ENCODE data around the gene TRIP12. TPM values are rescaled to one million over a fixed set of nuclear protein-coding genes. Genes with fewer than 3 reads are reported as not detected.

TRIP12 gene
- total and polyA plus RNA-seq, 4 donors: 18.6 to 358 (median 118) TPM

GRCh38 chr2:229899604-229900003 is 22.2 kb downstream of the TRIP12 start:
- TF ChIP-seq CTCF (IDR thresholded peaks at IDR 0.05; ENCODE audit: control extremely low read depth, extremely low read depth): no peak
- Histone ChIP-seq H3K9me3 (ENCODE audit: control insufficient read depth in 4 of 4, insufficient read depth in 3 of 4, low read length in 3 of 4) (no peaks in the 10 kb centered on the region), H3K36me3 (ENCODE audit: control insufficient read depth in 4 of 4, insufficient read depth in 4 of 4, low read length in 4 of 4) (peaks cover 0 to 5% (median 2%) of the 10 kb centered on the region in 4 donors), H3K4me3 (no peak overlapping the region), H3K27ac (ENCODE audit: low read depth in 1 of 2, low read length in 1 of 2) (no peak overlapping the region), H3K4me1 (ENCODE audit: control insufficient read depth in 5 of 5, insufficient read depth in 5 of 5, low read length in 5 of 5) (peaks cover 0 to 25% (median 0%) of the 10 kb centered on the region in 5 donors), H3K9ac (ENCODE audit: insufficient read depth in 1 of 2, low read length in 2 of 2) (no peak overlapping the region), H3K27me3 (ENCODE audit: control insufficient read depth in 3 of 3, insufficient read depth in 3 of 3, low read length in 2 of 3) (no peaks in the 10 kb centered on the region)
- 91 to 95% methylated on average over 3 of the region's 3 CpGs for WGBS, 2 donors
- no peak for ATAC-seq (ENCODE audit: insufficient read depth, low FRiP score)
- no peak for DNase-seq

GRCh38 chr2:229896857-229897256 is 25.0 kb downstream of the TRIP12 start:
- TF ChIP-seq CTCF (IDR thresholded peaks at IDR 0.05; ENCODE audit: control extremely low read depth, extremely low read depth): no peak
- 31 to 38% methylated on average over 1 of the region's 1 CpG for WGBS, 2 donors
- Histone ChIP-seq H3K27ac (ENCODE audit: low read depth in 1 of 2, low read length in 1 of 2) (no peak overlapping the region), H3K4me3 (no peak overlapping the region), H3K9ac (ENCODE audit: insufficient read depth in 1 of 2, low read length in 2 of 2) (no peak overlapping the region), H3K9me3 (ENCODE audit: control insufficient read depth in 4 of 4, insufficient read depth in 3 of 4, low read length in 3 of 4) (no peaks in the 10 kb centered on the region), H3K27me3 (ENCODE audit: control insufficient read depth in 3 of 3, insufficient read depth in 3 of 3, low read length in 2 of 3) (no peaks in the 10 kb centered on the region), H3K4me1 (ENCODE audit: control insufficient read depth in 5 of 5, insufficient read depth in 5 of 5, low read length in 5 of 5) (peaks cover 0 to 23% (median 0%) of the 10 kb centered on the region in 5 donors), H3K36me3 (ENCODE audit: control insufficient read depth in 4 of 4, insufficient read depth in 4 of 4, low read length in 4 of 4) (peaks cover 0 to 4% (median under 1%) of the 10 kb centered on the region in 4 donors)
- DNase-seq: no peak
- ATAC-seq (ENCODE audit: insufficient read depth, low FRiP score): no peak

- Histone ChIP-seq H3K27ac (ENCODE audit: low read depth in 1 of 2, low read length in 1 of 2) (no peak overlapping the region), H3K4me3 (no peak overlapping the region), H3K36me3 (ENCODE audit: control insufficient read depth in 4 of 4, insufficient read depth in 4 of 4, low read length in 4 of 4) (peaks cover 0 to 3% (median 0%) of the 10 kb centered on the region in 4 donors), H3K9me3 (ENCODE audit: control insufficient read depth in 4 of 4, insufficient read depth in 3 of 4, low read length in 3 of 4) (no peaks in the 10 kb centered on the region), H3K9ac (ENCODE audit: insufficient read depth in 1 of 2, low read length in 2 of 2) (no peak overlapping the region), H3K27me3 (ENCODE audit: control insufficient read depth in 3 of 3, insufficient read depth in 3 of 3, low read length in 2 of 3) (no peaks in the 10 kb centered on the region), H3K4me1 (ENCODE audit: control insufficient read depth in 5 of 5, insufficient read depth in 5 of 5, low read length in 5 of 5) (peaks cover 0 to 18% (median 0%) of the 10 kb centered on the region in 5 donors)
- DNase-seq: no peak
- no peak for TF ChIP-seq CTCF (IDR thresholded peaks at IDR 0.05; ENCODE audit: control extremely low read depth, extremely low read depth)
- 92 to 100% methylated on average over 2 of the region's 2 CpGs for WGBS, 2 donors
- no peak for ATAC-seq (ENCODE audit: insufficient read depth, low FRiP score)
Observed at GRCh38 chr2:229889023-229889422, 32.8 kb downstream of the TRIP12 start.

GRCh38 chr2:229888031-229888430 is 33.8 kb downstream of the TRIP12 start:
- TF ChIP-seq CTCF (IDR thresholded peaks at IDR 0.05; ENCODE audit: control extremely low read depth, extremely low read depth): no peak
- DNase-seq (no peak), ATAC-seq (ENCODE audit: insufficient read depth, low FRiP score) (no peak)
- H3K9ac ChIP-seq (ENCODE audit: insufficient read depth in 1 of 2, low read length in 2 of 2): no peak overlapping the region
- H3K4me1 ChIP-seq (ENCODE audit: control insufficient read depth in 5 of 5, insufficient read depth in 5 of 5, low read length in 5 of 5): peaks cover 0 to 18% (median 0%) of the 10 kb centered on the region in 5 donors
- no peaks in the 10 kb centered on the region for H3K27me3 ChIP-seq (ENCODE audit: control insufficient read depth in 3 of 3, insufficient read depth in 3 of 3, low read length in 2 of 3)
- H3K27ac ChIP-seq (ENCODE audit: low read depth in 1 of 2, low read length in 1 of 2): no peak overlapping the region
- no peaks in the 10 kb centered on the region for H3K9me3 ChIP-seq (ENCODE audit: control insufficient read depth in 4 of 4, insufficient read depth in 3 of 4, low read length in 3 of 4)
- peaks cover 0 to 3% (median 0%) of the 10 kb centered on the region in 4 donors for H3K36me3 ChIP-seq (ENCODE audit: control insufficient read depth in 4 of 4, insufficient read depth in 4 of 4, low read length in 4 of 4)
- 98 to 100% methylated on average over 1 of the region's 1 CpG for WGBS, 2 donors
- no peak overlapping the region for H3K4me3 ChIP-seq

Measured in lung (tissue), 12 donors.